ENCODE data around the gene MAPKBP1. TPM values are rescaled to one million over a fixed set of nuclear protein-coding genes. Genes with fewer than 3 reads are reported as not detected.

The MAPKBP1 gene
- total RNA-seq, 2 donors from 2014 or later: 35.8 to 37.0 TPM

DNA sequence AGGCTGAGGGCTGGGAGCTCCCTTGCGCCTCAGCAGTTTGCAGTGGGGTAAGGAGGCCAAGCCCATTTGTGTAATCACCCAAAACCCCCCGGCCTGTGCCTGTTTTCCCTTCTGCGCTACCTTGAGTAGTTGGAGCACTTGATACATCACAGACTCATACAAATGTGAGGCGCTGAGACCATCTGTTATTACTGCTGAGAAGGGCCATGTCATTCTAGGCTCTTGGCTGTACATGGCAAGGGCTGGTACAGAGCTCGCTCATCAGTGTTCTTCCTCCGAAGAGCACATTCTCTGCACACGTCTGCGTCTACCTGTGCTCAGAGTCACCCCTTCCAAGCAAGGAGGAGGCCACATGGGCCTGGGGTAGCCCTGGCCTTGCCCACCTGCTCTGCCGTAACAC, 73.7 kb downstream of the MAPKBP1 start:
- DNase-seq (ENCODE audit: low spot score) (no peak), ATAC-seq (ENCODE audit: insufficient number of reproducible peaks, low FRiP score, low read depth) (no peak)
- TF ChIP-seq, protein P1, sequence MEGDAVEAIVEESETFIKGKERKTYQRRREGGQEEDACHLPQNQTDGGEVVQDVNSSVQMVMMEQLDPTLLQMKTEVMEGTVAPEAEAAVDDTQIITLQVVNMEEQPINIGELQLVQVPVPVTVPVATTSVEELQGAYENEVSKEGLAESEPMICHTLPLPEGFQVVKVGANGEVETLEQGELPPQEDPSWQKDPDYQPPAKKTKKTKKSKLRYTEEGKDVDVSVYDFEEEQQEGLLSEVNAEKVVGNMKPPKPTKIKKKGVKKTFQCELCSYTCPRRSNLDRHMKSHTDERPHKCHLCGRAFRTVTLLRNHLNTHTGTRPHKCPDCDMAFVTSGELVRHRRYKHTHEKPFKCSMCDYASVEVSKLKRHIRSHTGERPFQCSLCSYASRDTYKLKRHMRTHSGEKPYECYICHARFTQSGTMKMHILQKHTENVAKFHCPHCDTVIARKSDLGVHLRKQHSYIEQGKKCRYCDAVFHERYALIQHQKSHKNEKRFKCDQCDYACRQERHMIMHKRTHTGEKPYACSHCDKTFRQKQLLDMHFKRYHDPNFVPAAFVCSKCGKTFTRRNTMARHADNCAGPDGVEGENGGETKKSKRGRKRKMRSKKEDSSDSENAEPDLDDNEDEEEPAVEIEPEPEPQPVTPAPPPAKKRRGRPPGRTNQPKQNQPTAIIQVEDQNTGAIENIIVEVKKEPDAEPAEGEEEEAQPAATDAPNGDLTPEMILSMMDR (IDR thresholded peaks at IDR 0.05): no peak
- no peak overlapping the region for H3K4me3 ChIP-seq
- H3K27ac ChIP-seq: no peak overlapping the region
- no peaks in the 10 kb centered on the region for H3K27me3 ChIP-seq (replicated peaks; ENCODE audit: insufficient read depth)
- no peaks in the 10 kb centered on the region for H3K9me3 ChIP-seq
- H3K4me1 ChIP-seq (ENCODE audit: control insufficient read depth in 1 of 2, low read depth in 2 of 2): no peaks in the 10 kb centered on the region
- H3K36me3 ChIP-seq: peaks cover 37% of the 10 kb centered on the region

DNA sequence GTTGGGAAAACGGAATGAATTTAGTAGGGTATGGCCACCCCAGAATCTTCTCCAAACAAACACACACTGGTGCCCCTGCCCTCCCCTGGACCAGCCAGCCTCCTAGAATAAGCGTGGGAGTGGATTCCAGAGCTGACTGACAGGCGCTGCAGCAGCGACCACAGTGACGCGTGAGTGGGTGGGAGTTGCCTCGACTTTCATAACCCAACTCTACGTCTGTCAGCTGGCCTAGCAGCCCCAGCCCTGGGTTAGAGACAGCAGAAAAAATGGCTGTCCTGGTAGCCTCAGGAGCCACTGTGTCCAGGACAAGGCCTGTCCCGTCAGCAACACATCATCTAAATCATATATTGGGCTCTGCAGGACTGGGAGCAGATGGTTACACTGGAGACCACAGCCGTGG, 74.3 kb downstream of the MAPKBP1 start:
- Histone ChIP-seq H3K27ac (no peak overlapping the region), H3K4me3 (no peak overlapping the region), H3K27me3 (replicated peaks; ENCODE audit: insufficient read depth) (no peaks in the 10 kb centered on the region), H3K36me3 (peaks cover 34% of the 10 kb centered on the region), H3K4me1 (ENCODE audit: control insufficient read depth in 1 of 2, low read depth in 2 of 2) (no peaks in the 10 kb centered on the region), H3K9me3 (no peaks in the 10 kb centered on the region)
- TF ChIP-seq, protein P1 (IDR thresholded peaks at IDR 0.05): no peak
- ATAC-seq (ENCODE audit: insufficient number of reproducible peaks, low FRiP score, low read depth) (no peak), DNase-seq (ENCODE audit: low spot score) (no peak)

- H3K27ac ChIP-seq: no peak overlapping the region
- H3K9me3 ChIP-seq: no peaks in the 10 kb centered on the region
- H3K27me3 ChIP-seq (replicated peaks; ENCODE audit: insufficient read depth): no peaks in the 10 kb centered on the region
- ATAC-seq (ENCODE audit: insufficient number of reproducible peaks, low FRiP score, low read depth): no peak
- no peaks in the 10 kb centered on the region for H3K4me1 ChIP-seq (ENCODE audit: control insufficient read depth in 1 of 2, low read depth in 2 of 2)
- TF ChIP-seq, protein P1 (IDR thresholded peaks at IDR 0.05): no peak
- H3K36me3 ChIP-seq: peaks cover 34% of the 10 kb centered on the region
- no peak overlapping the region for H3K4me3 ChIP-seq
- DNase-seq (ENCODE audit: low spot score): no peak
Observed at GRCh38 chr15:41849204-41849603, 74.9 kb downstream of the MAPKBP1 start.

DNA sequence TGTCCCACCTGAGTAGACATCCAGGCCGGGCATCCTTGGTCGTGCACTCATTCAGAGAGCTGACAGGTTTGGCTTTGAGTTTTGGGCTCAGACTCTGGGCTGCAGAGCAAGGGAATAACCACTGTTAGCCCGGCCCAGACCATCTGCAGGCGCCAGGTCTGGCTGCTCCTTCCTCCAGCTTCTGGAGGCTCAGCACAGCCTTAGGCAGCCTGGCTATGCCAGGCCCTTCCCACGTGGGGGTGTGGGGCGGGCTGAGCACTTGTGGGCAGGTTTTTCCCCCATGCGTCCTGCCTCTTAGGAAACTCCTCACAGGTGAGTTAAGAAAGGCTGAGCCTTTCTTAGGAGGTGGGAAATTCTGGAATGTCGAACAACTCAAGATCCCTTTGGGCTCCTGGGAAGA, 75.6 kb downstream of the MAPKBP1 start:
- DNase-seq (ENCODE audit: low spot score) (no peak), ATAC-seq (ENCODE audit: insufficient number of reproducible peaks, low FRiP score, low read depth) (no peak)
- H3K27ac ChIP-seq: no peak overlapping the region
- TF ChIP-seq, protein P1 (IDR thresholded peaks at IDR 0.05): no peak
- no peaks in the 10 kb centered on the region for H3K27me3 ChIP-seq (replicated peaks; ENCODE audit: insufficient read depth)
- no peaks in the 10 kb centered on the region for H3K9me3 ChIP-seq
- peaks cover 29% of the 10 kb centered on the region for H3K36me3 ChIP-seq
- H3K4me3 ChIP-seq: no peak overlapping the region
- H3K4me1 ChIP-seq (ENCODE audit: control insufficient read depth in 1 of 2, low read depth in 2 of 2): no peaks in the 10 kb centered on the region

DNA sequence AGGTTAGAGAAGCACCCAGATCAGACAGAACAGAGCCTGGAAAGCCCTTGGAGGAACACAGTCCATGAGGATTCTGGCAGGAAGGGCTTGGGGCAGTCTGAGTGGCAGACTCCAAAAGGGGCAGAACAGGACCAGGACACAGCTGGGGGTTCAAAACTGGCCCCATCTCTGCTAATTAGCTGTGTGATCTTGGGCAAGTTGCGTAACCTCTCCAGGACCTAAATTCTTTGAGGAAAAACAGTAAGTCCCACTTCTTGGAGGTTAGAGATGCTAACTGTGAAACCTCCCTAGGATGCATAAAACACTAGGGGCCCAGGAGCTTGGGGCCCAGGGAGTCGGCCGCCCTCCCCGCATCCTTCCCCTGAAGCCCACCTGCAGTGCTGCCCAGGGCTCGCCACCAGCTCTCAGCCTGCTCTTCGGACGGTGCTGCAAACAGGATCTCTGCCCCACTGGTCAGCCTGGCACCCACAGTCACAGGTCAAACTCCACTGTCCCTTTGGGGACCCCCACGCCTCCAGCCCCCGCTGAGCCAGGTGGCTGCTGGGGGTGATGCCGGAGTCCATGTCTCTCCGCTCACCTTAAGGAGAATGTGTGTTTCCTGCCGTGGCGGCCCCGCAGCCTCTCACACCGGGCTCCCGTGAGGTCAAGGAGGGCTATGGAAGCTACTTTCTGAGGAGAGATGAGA, 76.3 kb downstream of the MAPKBP1 start:
- DNase-seq (ENCODE audit: low spot score): no peak
- TF ChIP-seq, protein P1 (IDR thresholded peaks at IDR 0.05): no peak
- no peaks in the 10 kb centered on the region for H3K27me3 ChIP-seq (replicated peaks; ENCODE audit: insufficient read depth)
- no peaks in the 10 kb centered on the region for H3K4me1 ChIP-seq (ENCODE audit: control insufficient read depth in 1 of 2, low read depth in 2 of 2)
- H3K27ac ChIP-seq: no peak overlapping the region
- no peak overlapping the region for H3K4me3 ChIP-seq
- peaks cover 22% of the 10 kb centered on the region for H3K36me3 ChIP-seq
- H3K9me3 ChIP-seq: no peaks in the 10 kb centered on the region
- no peak for ATAC-seq (ENCODE audit: insufficient number of reproducible peaks, low FRiP score, low read depth)

Measured in thoracic aorta (tissue), 2 donors.